GM18858 (cell line): Measurements from ENCODE around the gene MAP2K5.

Experiments used
- ATAC-seq: cut with Tn5 transposase; IDR thresholded peaks from one replicate; pipeline ENCODE4 v1.9.1; 2021; ENCODE audit not compliant: unreplicated experiment

Gene MAP2K5

GRCh38 chr15:67521029-67521782, 21.3 kb upstream of the MAP2K5 start, which contains the start of gene C15orf61:
TSS of gene C15orf61 (plus strand) at chr15:67521131. CDS start at chr15:67521249, 118 bp downstream.
- ATAC-seq = peak; percentile 65

- peak; percentile 9 for ATAC-seq
Measured at GRCh38 chr15:67521783-67522568, 20.5 kb upstream of the MAP2K5 start.

GRCh38 chr15:67523330-67523729, 19.2 kb upstream of the MAP2K5 start:
- no peak for ATAC-seq

GRCh38 chr15:67524235-67524634, 18.3 kb upstream of the MAP2K5 start:
- no peak for ATAC-seq

GRCh38 chr15:67528513-67528912, 14.0 kb upstream of the MAP2K5 start:
- ATAC-seq = no peak

GRCh38 chr15:67531379-67531914, 11.1 kb upstream of the MAP2K5 start:
- no peak for ATAC-seq

- no peak for ATAC-seq
Measured at GRCh38 chr15:67533873-67534272, 8.6 kb upstream of the MAP2K5 start.

GRCh38 chr15:67534360-67534759, 8.1 kb upstream of the MAP2K5 start:
- ATAC-seq = no peak

GRCh38 chr15:67537771-67538170, 4.7 kb upstream of the MAP2K5 start:
- no peak for ATAC-seq

GRCh38 chr15:67543348-67543718, 830 bp downstream of the MAP2K5 start:
- ATAC-seq = no peak

GRCh38 chr15:67544475-67544874, 2.0 kb downstream of the MAP2K5 start:
- no peak for ATAC-seq

GRCh38 chr15:67545864-67546263, 3.4 kb downstream of the MAP2K5 start:
- no peak for ATAC-seq

- no peak for ATAC-seq
Measured at GRCh38 chr15:67547064-67547463, 4.6 kb downstream of the MAP2K5 start.

GRCh38 chr15:67547836-67548235, 5.3 kb downstream of the MAP2K5 start:
- no peak for ATAC-seq

GRCh38 chr15:67548236-67548852, 5.8 kb downstream of the MAP2K5 start:
- ATAC-seq = no peak

GRCh38 chr15:67548862-67549651, 6.6 kb downstream of the MAP2K5 start:
- no peak for ATAC-seq

- ATAC-seq = no peak
Measured at GRCh38 chr15:67549736-67550135, 7.2 kb downstream of the MAP2K5 start.

- no peak for ATAC-seq
Measured at GRCh38 chr15:67550522-67550921, 8.0 kb downstream of the MAP2K5 start.

- no peak for ATAC-seq
Measured at GRCh38 chr15:67551207-67551743, 8.8 kb downstream of the MAP2K5 start.

- no peak for ATAC-seq
Measured at GRCh38 chr15:67554580-67554979, 12.1 kb downstream of the MAP2K5 start.
